Activated naive CD8-positive, alpha-beta T cell treated with anti-CD3 and anti-CD28 coated beads, Interleukin-2, amount 50 U/mL, for 24 hours (primary cell): ENCODE results near the gene TEX29.

Experiments
- ATAC-seq: fragments of 150-1000 bp; cut with Tn5 transposase; one replicate; pipeline ENCODE4 v1.10.0; 2021
- DNase-seq: peaks from one replicate; pipeline ENCODE4 v3.0.0; 2021
- H3K27ac Mint-ChIP-seq: one replicate; pipeline ENCODE4 v1.8.0; 2021; ENCODE audit warnings: mild to moderate bottlenecking, mixed read lengths
- H3K27me3 Mint-ChIP-seq: one replicate; pipeline ENCODE4 v1.8.0; 2021; ENCODE audit warnings: mixed read lengths
- H3K36me3 Mint-ChIP-seq: one replicate; pipeline ENCODE4 v1.8.0; 2021; ENCODE audit warnings: low read depth, mixed read lengths
- H3K4me1 Mint-ChIP-seq: one replicate; pipeline ENCODE4 v1.8.0; 2021; ENCODE audit warnings: mixed read lengths
- H3K4me3 Mint-ChIP-seq: one replicate; pipeline ENCODE4 v1.8.0; 2021; ENCODE audit warnings: mild to moderate bottlenecking, moderate library complexity, mixed read lengths
- H3K9me3 Mint-ChIP-seq: one replicate; pipeline ENCODE4 v1.8.0; 2021; ENCODE audit warnings: mixed read lengths

TEX29 gene

DNA sequence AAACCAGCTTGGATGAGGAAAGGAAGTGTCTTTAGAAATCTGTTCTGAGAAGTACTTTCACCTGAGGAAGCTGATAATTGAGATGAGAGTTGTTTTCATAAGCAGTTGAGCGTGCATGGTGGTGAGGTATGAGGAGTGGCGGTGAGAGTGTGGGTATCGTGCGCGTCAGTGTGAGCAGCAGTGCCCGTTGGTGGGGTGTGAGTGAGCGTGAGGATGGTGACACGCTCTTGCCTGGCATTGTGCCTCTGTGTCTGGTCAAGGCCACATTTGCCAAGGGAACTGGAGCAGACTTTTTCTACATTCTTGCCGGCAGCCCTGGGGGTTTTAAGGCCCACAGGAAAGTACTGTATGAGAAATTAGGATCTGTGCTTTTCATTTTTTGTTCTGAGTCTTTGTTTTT, 36.5 kb upstream of the TEX29 start:
- Mint-ChIP-seq H3K27ac (no peak overlapping the region), H3K9me3 (no peaks in the 10 kb centered on the region), H3K36me3 (peaks cover 37% of the 10 kb centered on the region), H3K4me3 (no peak overlapping the region), H3K27me3 (no peaks in the 10 kb centered on the region), H3K4me1 (no peaks in the 10 kb centered on the region)
- DNase-seq (no peak), ATAC-seq (no peak)

- peaks cover 39% of the 10 kb centered on the region for H3K36me3 Mint-ChIP-seq
- H3K4me1 Mint-ChIP-seq, result no peaks in the 10 kb centered on the region
Observed at GRCh38 chr13:111284565-111284964, 35.9 kb upstream of the TEX29 start.

GRCh38 chr13:111286162-111286561, 34.3 kb upstream of the TEX29 start:
- DNase-seq (no peak), ATAC-seq (no peak)
- H3K27me3 Mint-ChIP-seq, result no peaks in the 10 kb centered on the region
- H3K4me3 Mint-ChIP-seq, result no peak overlapping the region
- H3K9me3 Mint-ChIP-seq, result no peaks in the 10 kb centered on the region
- peaks cover 39% of the 10 kb centered on the region for H3K36me3 Mint-ChIP-seq
- no peaks in the 10 kb centered on the region for H3K4me1 Mint-ChIP-seq
- no peak overlapping the region for H3K27ac Mint-ChIP-seq

More at GRCh38 chr13:111284565-111284964, 35.9 kb upstream of the TEX29 start:
- ATAC-seq (no peak), DNase-seq (no peak)
- Mint-ChIP-seq H3K9me3 (no peaks in the 10 kb centered on the region), H3K27me3 (no peaks in the 10 kb centered on the region), H3K27ac (no peak overlapping the region), H3K4me3 (no peak overlapping the region)

DNA sequence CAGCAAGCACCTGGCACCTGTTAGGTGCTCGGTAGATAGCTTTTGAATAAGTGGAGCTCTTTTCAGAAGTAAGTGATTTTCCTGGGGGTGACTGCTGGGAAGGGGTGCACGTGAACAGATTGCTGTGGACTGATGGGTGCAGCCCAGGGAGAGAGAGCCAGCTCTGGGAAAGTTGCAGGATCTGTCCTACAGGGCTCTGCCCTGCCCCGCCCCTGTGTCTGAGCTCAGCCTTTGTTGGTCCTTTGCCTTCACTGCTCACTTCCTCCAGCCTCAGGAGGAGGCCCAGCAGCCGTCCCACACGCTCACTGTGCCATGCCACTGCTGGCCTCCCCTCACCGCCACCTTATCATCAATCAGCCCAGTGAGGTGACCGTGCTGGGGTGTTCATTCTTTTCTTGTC, 33.7 kb upstream of the TEX29 start:
- no peaks in the 10 kb centered on the region for H3K9me3 Mint-ChIP-seq
- H3K36me3 Mint-ChIP-seq, result peaks cover 41% of the 10 kb centered on the region
- H3K27me3 Mint-ChIP-seq, result no peaks in the 10 kb centered on the region
- no peak overlapping the region for H3K4me3 Mint-ChIP-seq
- no peak overlapping the region for H3K27ac Mint-ChIP-seq
- no peak for DNase-seq
- no peak for ATAC-seq
- H3K4me1 Mint-ChIP-seq, result no peaks in the 10 kb centered on the region

DNA sequence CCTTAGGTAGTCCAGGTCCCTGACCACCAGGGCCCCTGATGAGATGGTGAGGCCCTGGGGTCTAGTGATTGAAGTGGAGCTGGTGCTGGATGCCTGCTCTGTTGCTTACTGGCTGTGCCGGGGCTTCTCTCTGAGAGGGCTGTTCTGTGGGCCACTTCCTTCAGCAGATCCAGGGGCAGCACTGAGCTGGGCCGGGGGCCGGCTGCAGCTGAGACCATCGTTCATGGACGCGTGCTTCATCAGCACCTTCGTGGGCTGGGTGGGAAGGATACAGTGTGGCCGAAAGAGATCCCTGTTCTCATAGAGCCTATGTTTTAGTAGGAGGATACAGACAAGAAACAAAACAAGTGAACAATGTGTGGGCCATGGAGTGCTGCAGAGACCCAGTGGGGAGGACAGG, 33.2 kb upstream of the TEX29 start:
- ATAC-seq (no peak), DNase-seq (no peak)
- H3K36me3 Mint-ChIP-seq, result peaks cover 46% of the 10 kb centered on the region
- H3K9me3 Mint-ChIP-seq, result no peaks in the 10 kb centered on the region
- H3K4me3 Mint-ChIP-seq, result no peak overlapping the region
- no peak overlapping the region for H3K27ac Mint-ChIP-seq
- no peaks in the 10 kb centered on the region for H3K27me3 Mint-ChIP-seq
- no peaks in the 10 kb centered on the region for H3K4me1 Mint-ChIP-seq

DNA sequence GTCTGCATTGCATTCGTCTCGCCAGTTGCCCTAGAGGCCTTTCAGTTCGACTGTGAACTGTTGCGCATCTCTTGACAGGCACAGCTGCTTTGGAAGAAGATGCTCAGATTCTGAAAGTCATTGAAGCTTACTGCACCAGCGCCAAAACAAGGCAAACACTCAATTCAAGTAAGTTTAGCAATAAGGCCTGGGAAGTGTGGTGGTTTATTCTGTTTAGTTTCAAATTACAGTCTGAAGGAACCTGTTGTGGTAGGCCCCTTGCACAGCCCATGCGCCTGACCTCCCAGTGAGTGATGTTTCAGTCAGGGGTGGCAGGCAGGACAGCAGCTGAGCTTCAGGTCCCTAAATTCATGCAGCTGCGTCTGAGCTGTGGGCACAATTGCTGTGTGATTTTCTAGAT, 32.2 kb upstream of the TEX29 start:
- ATAC-seq (no peak), DNase-seq (no peak)
- peaks cover 50% of the 10 kb centered on the region for H3K36me3 Mint-ChIP-seq
- no peaks in the 10 kb centered on the region for H3K27me3 Mint-ChIP-seq
- no peak overlapping the region for H3K4me3 Mint-ChIP-seq
- H3K4me1 Mint-ChIP-seq, result no peaks in the 10 kb centered on the region
- no peaks in the 10 kb centered on the region for H3K9me3 Mint-ChIP-seq
- H3K27ac Mint-ChIP-seq, result no peak overlapping the region

DNA sequence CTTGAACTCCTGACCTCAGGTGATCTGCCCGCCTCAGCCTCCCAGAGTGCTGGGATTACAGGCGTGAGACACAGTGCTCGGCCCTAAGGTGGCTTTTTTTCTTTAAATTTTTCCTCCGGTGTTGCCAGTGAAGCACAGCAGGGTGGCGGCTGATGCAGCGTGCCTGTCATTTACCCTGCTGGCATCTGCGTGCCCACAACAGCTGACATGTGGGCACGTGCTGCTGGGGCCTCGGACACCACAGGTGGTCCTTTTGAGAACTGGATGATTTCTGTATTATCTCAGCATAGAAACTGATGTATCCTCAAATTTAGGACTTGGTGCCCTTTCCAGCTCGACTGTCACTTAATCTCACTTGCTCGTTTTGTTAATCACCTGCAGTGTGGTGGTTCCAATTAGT, 31.2 kb upstream of the TEX29 start:
- ATAC-seq (no peak), DNase-seq (no peak)
- no peak overlapping the region for H3K27ac Mint-ChIP-seq
- peaks cover 46% of the 10 kb centered on the region for H3K36me3 Mint-ChIP-seq
- H3K4me3 Mint-ChIP-seq, result no peak overlapping the region
- H3K4me1 Mint-ChIP-seq, result no peaks in the 10 kb centered on the region
- H3K9me3 Mint-ChIP-seq, result no peaks in the 10 kb centered on the region
- H3K27me3 Mint-ChIP-seq, result no peaks in the 10 kb centered on the region

- ATAC-seq, result no peak
- Mint-ChIP-seq H3K27me3 (no peaks in the 10 kb centered on the region), H3K36me3 (peaks cover 39% of the 10 kb centered on the region), H3K4me3 (no peak overlapping the region), H3K9me3 (no peaks in the 10 kb centered on the region), H3K27ac (no peak overlapping the region), H3K4me1 (peaks cover 7% of the 10 kb centered on the region)
- DNase-seq, result no peak
Observed at GRCh38 chr13:111291908-111292307, 28.5 kb upstream of the TEX29 start.

DNA sequence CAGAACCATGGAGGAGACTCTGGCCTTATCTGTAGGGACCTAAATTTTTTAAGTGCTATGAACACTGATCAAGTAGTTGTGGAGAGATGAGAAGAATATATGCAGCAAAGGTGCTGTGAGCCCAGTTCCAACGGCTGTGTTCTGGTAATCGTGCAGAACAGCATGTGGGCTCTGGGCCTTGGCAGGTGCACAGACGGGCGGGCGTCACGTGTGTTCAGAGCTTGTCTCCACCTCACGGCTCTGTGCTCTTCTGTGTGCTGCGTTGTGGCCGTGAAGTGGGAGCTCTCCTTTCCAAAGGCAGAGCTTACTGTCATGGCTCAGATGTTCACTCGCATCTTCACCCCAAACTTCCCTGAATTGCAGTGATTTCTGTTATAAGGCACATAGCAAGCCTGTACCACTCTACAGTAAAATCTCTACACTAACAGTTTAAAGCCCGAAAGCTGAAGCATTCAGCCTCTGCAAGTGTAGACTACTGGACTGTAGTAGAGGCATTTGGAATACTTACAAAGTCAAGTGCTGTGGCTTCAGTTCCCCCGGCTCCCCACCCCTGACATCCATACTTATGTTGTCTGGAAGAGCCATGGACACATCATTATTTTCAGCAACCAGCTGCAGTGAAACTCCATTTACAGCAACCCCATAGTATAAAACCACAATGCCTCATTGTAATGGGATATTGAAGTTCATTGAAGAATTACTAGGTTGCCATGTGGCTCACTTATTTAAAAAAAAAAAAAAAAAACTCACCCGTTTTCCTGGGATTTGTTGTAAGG, 27.5 kb upstream of the TEX29 start:
- H3K36me3 Mint-ChIP-seq, result peaks cover 42% of the 10 kb centered on the region
- no peak for ATAC-seq

GRCh38 chr13:111295886-111296285, 24.6 kb upstream of the TEX29 start:
- peaks cover 39% of the 10 kb centered on the region for H3K36me3 Mint-ChIP-seq

More for the DNA sequence above, 27.5 kb upstream of the TEX29 start:
- H3K27ac Mint-ChIP-seq, result no peak overlapping the region
- H3K27me3 Mint-ChIP-seq, result no peaks in the 10 kb centered on the region
- no peaks in the 10 kb centered on the region for H3K9me3 Mint-ChIP-seq
- no peak overlapping the region for H3K4me3 Mint-ChIP-seq
- H3K4me1 Mint-ChIP-seq, result peaks cover 7% of the 10 kb centered on the region
- DNase-seq, result no peak

GRCh38 chr13:111296417-111296816, 24.0 kb upstream of the TEX29 start:
- no peaks in the 10 kb centered on the region for H3K27me3 Mint-ChIP-seq
- H3K27ac Mint-ChIP-seq, result no peak overlapping the region
- no peak for ATAC-seq
- no peak for DNase-seq
- peaks cover 7% of the 10 kb centered on the region for H3K4me1 Mint-ChIP-seq
- peaks cover 40% of the 10 kb centered on the region for H3K36me3 Mint-ChIP-seq
- no peaks in the 10 kb centered on the region for H3K9me3 Mint-ChIP-seq
- H3K4me3 Mint-ChIP-seq, result no peak overlapping the region

More at GRCh38 chr13:111295886-111296285, 24.6 kb upstream of the TEX29 start:
- Mint-ChIP-seq H3K9me3 (no peaks in the 10 kb centered on the region), H3K27ac (no peak overlapping the region), H3K4me1 (peaks cover 7% of the 10 kb centered on the region), H3K27me3 (no peaks in the 10 kb centered on the region), H3K4me3 (no peak overlapping the region)
- ATAC-seq (no peak), DNase-seq (no peak)

- Mint-ChIP-seq H3K36me3 (peaks cover 41% of the 10 kb centered on the region), H3K4me3 (no peak overlapping the region), H3K4me1 (peaks cover 7% of the 10 kb centered on the region), H3K27me3 (no peaks in the 10 kb centered on the region), H3K9me3 (no peaks in the 10 kb centered on the region), H3K27ac (no peak overlapping the region)
- DNase-seq (no peak), ATAC-seq (no peak)
Observed at GRCh38 chr13:111298214-111298975, 22.0 kb upstream of the TEX29 start.

DNA sequence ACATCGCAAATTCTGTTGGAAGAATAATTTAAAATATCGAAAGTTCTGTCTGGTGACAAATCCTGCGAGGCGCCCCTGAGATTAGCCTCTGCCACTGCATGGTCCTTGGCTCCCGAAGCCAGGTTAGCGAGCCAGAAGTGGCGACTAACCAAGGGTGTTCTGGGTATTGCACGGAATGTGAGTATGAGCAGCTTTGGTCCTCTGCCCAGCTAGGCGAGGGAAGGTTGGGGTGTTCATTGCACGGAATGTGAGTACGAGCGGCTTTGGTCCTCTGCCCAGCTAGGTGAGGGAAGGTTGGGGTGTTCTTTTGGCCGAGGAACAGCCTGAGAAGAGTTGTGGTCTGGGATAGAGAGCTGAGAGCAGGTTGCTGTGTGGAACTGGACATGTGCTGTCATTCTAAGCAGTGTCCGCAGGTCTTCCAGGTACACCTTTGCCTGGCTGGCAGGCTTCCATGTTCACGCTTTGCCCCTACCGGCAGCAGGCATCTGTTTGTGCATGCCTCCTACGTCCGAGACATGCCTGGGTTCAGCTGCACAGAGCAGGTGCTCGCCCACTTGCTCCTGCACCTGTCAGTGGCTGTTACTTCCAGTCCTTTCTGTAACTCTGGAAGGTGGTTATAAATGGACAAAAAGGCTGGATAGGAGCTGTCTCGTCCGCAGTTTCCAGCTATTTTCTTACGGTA, 18.3 kb upstream of the TEX29 start:
- no peaks in the 10 kb centered on the region for H3K27me3 Mint-ChIP-seq
- no peak overlapping the region for H3K27ac Mint-ChIP-seq
- H3K9me3 Mint-ChIP-seq, result no peaks in the 10 kb centered on the region
- H3K36me3 Mint-ChIP-seq, result peaks cover 66% of the 10 kb centered on the region
- no peak overlapping the region for H3K4me3 Mint-ChIP-seq
- DNase-seq (no peak), ATAC-seq (no peak)
- H3K4me1 Mint-ChIP-seq, result peaks cover 9% of the 10 kb centered on the region

GRCh38 chr13:111303559-111303958, 16.9 kb upstream of the TEX29 start:
- no peaks in the 10 kb centered on the region for H3K27me3 Mint-ChIP-seq
- H3K27ac Mint-ChIP-seq, result no peak overlapping the region
- H3K9me3 Mint-ChIP-seq, result no peaks in the 10 kb centered on the region
- peaks cover 65% of the 10 kb centered on the region for H3K36me3 Mint-ChIP-seq
- ATAC-seq (no peak), DNase-seq (no peak)
- no peak overlapping the region for H3K4me3 Mint-ChIP-seq
- peaks cover 9% of the 10 kb centered on the region for H3K4me1 Mint-ChIP-seq
